CD4-positive, alpha-beta T cell treated with Interleukin-1 beta for 1 hour (primary cell): ENCODE results near the gene PRPH2.

Experiments
- DNase-seq, 2 donors: peaks; one replicate each; pipeline ENCODE4 v3.0.0-alpha.2; 2020 to 2022

The PRPH2 gene, protein sequence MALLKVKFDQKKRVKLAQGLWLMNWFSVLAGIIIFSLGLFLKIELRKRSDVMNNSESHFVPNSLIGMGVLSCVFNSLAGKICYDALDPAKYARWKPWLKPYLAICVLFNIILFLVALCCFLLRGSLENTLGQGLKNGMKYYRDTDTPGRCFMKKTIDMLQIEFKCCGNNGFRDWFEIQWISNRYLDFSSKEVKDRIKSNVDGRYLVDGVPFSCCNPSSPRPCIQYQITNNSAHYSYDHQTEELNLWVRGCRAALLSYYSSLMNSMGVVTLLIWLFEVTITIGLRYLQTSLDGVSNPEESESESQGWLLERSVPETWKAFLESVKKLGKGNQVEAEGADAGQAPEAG

DNA sequence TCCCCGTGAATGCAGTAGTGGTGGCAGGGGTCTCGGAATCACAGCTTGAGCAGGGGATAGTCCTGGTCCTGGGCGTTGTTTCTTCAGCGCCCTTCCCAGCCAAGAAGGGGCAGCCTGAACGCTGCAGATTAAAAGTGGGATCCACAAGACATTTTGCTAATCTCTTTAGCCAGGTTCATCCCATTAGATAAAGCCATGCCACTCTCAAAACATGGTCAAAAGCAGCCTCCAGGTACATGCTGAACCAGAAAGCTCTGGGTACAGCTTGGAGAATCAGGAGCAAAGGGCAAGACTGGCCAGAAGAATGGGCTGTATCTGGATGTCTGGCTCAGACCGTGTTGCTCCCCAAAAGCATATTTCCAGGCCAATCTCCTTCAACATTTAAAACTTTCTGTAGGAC lies at the start of gene PRPH2:
Gene PRPH2 (minus strand): TSS at position 101 of the 400 bp plus-strand sequence. CDS start 263 bp downstream, outside the sequence.
- no peak for DNase-seq

DNA sequence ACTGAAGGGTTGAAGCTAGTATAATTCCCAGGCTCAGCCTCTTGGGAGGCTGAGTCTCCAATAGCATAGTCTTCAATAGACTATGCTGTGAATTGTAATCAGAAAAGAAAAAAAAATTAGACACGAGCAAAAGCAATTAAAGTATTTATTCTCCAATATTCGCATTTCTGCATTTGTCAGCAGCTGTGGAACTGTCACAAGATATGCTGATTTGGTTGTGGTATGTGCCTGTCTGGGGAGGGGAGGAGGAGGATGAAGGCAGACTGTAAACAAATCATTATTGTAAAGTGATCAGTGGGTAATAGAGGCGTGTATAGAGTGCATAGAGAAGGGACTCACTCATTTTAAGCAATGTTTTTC lies 49.3 kb upstream of the PRPH2 start:
- peak; percentile 65 to 72 for DNase-seq

DNA sequence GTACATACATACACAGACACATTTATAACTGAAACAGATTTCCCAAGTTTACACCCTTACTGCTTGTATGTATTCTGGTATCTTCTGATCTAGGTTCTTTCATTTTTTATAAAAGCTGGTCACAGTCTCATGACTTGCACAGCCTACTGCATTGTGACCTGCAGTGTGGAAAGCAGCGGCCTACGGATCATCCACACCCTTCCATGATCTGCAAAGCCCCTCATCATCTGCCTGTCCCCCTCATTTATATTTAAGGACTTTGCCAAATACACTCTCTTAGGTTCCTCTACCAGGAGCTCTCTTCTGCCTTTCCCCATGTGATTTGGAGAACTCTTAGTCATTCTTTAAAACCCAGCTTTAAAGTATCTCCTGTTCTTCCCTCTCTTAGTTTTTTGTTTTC lies 47.4 kb upstream of the PRPH2 start:
- no peak for DNase-seq

DNA sequence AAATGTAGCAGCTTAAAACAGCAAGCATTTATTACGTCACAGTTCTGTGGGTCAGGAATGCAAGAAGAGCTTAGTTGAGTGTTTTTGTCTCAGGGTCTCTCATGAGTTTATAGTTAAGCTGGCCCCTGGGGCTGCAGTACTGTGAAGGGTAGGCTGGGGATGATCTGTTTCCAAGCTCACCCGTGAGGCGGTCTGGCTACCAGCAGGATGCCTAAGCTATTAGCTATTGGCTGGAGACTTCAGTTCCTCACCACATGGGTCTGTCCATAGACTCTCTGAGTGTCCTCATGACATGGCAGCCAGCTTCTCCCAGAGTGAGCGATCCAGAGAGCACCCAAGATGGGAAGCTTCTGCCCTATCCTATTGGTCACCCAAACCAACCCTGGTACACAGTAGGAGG lies 46.7 kb upstream of the PRPH2 start:
- DNase-seq = no peak

DNA sequence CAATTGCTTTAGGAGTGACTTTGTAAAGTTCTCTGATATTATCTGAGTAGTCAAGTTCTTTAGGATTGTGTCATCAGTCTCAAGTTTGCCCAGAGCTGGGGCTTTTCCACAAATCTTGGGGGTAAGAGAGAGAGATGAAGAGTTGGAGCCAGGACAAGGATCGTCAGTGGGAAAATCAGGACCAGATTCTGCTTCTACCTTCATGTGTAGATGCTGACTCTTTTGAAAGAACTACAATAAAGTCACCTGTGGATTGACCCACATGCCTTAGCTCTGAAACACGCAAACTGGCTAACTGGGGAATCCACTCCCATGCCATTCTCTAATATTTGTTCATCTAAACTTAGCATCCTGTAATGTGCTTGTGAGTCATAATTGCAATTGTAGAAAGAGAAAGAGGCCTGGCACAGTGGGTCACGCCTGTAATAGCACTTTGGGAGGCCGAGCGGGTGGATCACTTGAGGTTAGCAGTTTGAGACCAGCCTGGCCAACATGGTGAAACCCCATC lies 43.8 kb upstream of the PRPH2 start:
- DNase-seq = no peak

DNA sequence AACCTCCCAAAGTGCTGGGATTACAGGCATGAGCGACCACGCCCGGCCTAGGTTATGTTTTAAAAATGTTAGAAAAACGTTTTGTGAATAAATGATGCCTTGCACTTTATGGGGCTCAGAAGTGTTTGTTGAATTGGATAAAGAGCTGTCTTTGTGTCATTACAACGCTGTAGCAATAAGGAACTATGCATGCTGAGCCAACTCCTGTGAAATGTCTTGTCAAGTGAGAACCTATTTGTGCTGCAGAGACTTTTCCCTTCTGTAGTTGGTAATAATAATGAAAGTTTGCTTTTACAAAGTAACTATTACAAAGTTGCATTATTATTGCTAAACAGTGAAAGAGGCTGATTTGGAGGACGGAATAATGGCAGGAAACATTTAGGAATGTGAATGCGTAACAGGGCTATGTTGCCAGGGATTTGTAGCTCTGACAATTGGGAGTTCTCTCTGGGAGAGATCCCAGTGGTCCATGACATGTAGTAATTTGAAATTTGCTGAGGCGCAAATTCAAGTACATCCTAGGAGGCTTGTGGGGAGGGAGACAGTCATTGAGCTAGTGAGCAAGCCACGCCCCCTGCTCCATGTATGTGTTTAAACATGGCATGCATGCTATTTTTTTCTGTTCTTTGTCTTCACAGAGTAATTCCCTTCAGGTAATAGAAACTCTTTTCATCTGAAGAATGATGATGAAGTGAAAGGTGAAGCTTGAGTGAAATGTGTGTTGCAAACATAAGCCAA lies 42.7 kb upstream of the PRPH2 start:
- no peak for DNase-seq

DNA sequence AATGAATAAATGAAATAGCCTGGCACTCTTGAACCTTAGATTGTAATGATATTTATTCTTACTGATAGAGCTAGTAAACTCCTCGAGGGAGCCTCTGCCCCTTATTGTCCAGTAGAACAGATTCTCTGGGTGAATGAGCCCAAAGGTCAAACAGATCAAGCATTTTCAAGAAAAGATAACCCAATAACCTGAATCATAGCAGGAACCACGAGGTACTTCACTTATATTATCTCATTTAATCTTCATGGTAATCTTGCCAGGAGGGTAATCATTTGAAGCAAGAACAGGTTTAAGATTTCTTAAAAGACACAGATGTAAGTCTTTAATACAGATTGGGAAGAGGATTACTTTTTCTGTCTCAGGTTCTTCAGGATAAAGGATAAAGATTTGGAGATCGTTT lies 40.6 kb upstream of the PRPH2 start:
- no peak for DNase-seq

DNA sequence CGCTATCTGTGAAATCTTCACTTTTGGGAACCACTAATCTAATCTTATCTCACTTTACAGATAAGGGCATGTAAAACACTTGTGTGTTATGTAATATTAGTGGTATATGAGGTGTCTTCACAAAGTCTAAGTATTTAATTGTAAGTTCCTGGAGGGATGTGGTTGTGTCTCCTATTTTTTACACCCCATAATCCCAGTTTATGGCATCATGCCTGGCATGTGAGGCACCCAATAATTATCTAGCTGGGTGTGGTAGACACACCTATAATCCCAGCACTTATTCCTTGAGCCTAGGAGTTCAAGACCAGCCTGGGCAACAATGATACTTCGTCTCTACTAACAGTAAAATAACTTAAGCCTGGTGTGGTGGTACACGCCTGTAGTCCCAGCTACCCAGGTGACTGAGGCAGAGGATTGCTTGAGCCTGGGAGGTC lies 40.0 kb upstream of the PRPH2 start:
- no peak for DNase-seq

DNA sequence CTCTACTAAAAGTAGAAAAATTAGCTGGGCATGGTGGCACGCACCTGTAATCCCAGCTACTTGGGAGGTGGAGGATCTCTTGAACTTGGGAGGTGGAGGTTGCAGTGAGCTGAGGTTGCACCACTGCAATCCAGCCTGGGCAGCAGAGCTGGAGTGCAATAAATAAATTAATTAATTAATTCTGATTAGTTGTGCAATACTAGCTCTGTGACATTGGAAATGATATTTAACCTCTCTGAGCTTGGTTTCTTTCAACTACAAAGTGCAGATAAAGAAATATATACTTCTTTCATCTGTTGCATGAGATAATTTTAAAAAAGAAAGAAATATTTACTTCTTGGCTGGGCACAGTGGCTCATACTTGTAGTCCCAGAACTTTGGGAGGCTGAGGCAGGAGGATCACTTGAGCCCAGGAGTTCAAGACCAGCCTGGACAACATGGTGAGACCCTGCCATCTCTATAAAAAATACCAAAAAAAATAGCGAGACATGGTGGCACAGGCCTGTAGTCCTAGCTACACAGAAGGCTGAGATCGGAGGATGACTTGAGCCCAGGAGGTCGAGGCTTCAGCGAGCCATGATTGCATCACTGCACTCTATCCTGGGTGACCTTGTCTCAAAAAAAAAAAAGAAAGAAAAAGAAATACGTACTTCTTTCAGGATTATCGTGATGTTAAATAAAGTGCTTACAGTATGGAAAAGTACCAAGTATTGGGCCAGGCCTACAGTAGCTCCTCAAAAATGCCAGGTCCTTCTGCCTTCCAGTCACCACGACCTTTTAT lies 39.1 kb upstream of the PRPH2 start:
- DNase-seq = no peak

DNA sequence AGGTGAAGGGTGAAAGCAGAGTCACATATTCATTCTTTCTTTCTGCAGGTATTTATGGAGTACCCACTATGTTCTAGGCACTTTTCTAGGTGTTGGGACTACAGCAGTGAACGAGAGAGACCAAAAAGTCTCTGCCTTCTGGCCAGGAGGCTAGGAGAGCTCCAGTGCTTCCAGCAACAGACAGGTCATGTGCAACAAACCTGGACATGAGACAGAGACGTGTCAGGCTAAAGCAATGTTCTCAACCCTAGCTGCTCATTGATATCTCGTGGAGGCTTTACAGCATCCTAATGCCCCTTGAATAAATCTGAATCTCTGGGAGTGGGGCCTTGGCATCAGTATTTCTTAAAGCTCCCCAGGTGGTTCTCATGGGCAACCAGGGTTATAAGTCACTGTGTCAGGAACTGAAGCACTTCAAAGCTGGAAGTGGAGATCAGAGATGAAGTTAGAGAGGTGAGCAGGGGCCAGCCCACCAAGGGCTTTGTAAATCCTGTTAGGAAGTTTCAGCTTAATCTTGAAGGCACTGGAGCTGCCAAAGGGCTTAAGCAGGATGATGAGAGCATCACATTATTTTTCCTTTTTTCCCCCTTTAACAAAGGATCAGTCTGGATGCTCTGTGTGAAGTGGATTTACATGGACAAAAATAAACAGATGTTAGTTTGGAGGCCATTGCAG lies 36.5 kb upstream of the PRPH2 start:
- no peak for DNase-seq

DNA sequence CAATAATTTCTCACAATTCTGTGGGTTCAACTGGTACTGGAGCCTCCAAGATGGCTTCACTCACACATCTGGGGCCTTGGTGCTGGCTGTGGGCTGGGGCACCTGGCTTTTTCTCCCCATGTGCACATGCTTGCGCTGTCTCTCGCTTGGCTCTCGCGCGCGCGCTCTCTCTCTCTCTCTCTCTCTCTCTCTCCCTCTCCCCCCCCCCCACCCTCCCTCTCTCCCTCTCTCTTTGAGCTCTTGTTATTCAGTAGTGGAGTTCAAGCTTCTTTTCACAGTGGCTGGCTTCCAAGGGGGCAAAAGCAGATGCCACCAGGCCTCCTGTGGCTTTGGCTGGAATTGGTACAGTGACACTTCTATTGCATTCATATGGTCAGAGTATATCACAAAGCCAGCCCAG lies 34.3 kb upstream of the PRPH2 start:
- DNase-seq = no peak

DNA sequence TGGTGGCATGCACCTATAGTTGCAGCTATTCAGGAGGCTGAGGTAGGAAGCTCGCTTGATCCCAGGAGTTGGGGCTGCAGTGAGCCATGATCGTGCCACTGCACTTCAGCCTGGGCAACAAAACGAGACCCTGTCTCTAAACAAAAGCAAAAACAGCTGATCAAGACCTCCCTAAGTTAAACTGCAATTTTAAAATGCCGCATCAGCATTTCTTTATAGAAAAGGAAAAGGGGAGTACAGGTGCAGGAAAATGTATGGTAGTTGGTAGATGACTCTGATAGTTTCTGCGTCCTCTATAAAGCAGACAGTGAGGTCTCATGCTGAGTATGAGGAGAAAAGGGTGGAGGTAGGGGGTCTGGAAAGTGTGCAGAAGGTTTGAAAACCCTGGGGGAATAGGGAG lies 32.4 kb upstream of the PRPH2 start:
- no peak for DNase-seq

DNA sequence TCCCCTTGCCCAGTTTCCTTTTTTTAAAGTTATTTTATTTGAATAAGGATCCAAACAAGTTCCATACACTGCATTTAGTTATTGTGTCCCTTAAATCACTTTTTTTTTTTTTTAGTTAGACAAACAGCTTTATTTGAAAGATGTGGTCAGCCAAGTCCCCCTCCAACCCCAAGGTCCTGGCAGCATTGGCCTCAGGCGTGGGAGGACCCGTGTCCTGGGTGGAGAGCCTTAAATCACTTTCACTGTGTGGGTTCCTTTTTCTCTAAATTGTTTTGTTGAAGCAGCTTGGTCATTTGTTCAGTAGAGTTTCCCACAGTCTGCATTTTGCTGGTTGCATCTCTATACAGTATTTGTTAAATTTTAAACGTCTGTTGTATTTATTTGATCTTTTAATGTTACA lies 28.7 kb upstream of the PRPH2 start:
- no peak for DNase-seq

DNA sequence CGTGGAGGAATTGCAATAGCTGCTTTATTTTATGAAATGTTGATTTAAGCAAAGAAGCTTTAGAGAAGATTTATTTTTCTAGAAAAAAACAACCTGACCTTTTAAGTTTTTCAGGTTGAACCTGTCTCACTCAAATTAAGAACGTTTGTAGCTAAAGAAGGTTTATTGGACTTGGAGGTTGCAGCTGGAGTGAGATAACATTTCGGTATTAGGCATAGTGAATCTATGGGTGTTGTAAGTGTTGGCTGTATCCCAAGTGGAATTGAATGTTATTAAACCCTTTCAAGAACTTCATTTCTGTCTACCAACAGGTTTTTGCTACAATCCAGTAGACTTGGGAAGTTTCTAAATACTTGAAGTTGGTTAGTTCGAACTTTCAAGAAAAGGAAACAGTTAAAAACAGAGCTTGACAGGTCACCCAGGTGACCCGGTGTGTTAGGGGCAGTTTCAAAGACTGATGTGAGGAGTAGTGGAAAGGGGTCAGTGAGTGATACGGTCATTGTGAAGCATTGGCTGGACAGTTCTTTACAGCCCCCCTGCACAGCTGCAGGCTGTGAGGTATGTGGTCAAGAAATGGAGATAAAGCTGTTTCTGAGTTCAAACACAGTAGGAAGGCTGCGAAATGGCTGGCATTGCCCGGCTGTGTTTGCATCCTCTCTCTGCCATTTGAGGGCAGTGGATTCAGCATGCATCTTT lies 26.0 kb upstream of the PRPH2 start:
- no peak for DNase-seq

DNA sequence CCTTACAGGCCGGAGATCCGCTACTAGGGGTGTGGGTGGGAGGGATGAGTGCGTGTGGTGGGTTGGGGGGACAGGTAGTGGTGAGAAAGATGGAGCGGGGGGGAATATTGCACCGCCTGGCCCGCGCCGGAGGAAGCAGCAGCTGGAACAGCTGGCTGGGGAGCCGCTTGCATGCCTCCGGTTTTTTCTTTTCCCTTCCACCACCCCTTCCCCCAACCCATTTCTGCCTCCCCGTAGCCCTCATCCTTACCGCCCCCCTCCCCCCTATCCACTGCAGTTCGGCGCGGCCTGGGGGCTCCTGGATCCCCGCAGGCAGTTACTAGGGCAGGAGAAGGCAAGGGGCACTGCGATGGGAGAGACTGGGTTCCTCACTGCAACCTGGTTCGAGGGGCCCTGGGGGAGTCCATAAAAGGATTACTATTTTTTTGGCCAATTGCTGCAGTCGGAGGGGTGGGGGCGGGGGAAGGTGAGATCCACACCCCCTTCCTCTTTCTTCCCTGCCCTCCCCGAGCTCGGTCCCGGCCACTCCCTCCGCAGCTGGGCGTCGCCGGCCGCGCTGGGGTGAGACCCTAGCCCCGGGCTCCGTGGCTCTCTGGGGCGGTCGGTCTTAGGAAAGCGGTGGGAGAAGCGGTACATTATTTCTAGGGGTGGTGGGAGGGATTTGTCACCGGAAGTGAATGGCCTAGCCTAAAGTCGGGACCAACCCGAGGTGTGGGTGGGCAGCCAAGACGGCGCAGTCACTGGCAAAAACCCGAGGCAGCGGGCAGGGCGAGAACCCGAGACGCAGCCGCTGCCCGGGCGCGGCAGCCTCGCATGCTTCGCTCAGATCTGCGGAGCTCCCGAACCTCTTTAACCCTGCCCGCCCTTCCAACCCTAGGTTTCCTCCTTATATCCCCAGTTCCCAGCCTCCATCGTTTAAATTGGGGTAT lies 24.3 kb upstream of the PRPH2 start:
- DNase-seq = peak; percentile 88 to 89

DNA sequence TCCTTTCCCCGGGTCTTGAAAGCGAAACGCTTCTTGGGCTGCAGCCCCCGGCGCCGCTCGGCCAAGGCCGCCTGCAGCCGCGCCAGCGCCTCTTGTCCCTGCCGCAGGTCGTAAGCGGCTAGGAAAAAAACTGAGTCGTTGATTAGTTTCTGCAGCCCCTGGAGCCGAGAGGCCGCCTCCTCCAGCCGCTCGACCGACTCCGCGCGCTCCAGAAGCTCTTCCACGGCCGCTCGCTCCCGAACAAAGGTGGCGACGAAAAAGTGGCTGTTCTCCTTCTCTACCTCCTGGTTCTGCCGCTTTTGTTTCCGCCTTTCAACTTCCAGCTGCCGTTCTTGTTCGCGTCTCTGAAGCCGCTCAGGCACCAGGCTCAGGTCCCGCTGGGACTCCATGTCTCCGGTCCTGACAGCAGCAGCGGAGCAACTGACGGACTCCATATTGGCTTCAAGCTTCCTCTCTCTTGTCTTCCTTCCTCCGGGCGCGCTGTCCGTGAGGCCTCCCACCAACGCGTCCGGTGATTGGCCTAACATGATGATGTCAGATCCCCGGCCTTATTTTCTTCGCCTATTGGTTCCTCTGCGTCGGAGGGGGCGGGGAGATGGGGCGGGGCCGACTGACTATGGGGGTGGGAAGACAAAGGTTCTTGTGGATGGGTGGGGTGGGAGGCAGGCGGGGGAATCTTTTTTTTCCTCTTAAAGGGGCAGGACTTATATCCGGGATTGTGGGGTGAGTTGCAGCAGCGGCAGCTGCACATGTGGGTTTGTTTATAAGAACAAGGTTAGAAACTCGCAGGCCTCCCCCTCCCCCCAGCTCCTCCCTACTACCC lies 23.5 kb upstream of the PRPH2 start, which contains the start of gene TBCC:
Gene TBCC (minus strand): TSS at position 464 of the 823 bp plus-strand sequence. CDS start 30 bp downstream, at position 434.
- DNase-seq = peak; percentile 97

DNA sequence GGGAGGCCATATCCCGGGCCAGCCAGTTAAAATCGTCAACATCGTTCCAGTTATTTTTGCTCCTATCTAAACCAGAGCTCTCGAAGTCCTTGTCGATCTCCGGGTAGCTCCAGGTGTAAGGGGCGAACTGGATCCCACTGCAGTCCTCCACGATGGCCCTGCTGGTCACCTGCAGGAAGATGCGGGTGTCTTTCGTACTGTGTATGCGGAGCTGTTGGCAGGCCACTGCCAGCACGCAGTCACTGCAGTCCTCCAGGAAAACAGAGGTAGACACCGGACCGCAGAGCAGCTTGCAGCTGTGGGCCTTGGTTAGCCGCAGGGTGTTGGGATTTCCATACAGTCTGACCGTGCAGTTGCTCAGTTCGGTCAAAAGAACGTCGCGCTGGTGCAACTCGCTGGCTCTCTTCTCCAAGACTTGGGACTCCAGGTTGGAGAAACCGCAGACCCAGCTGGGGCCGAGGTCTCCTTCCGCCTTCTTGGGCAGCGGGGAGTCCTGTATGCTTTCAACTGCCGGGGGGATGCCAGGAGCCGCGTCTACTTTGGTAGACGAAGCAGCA lies 22.8 kb upstream of the PRPH2 start:
- DNase-seq = peak; percentile 39 to 44

DNA sequence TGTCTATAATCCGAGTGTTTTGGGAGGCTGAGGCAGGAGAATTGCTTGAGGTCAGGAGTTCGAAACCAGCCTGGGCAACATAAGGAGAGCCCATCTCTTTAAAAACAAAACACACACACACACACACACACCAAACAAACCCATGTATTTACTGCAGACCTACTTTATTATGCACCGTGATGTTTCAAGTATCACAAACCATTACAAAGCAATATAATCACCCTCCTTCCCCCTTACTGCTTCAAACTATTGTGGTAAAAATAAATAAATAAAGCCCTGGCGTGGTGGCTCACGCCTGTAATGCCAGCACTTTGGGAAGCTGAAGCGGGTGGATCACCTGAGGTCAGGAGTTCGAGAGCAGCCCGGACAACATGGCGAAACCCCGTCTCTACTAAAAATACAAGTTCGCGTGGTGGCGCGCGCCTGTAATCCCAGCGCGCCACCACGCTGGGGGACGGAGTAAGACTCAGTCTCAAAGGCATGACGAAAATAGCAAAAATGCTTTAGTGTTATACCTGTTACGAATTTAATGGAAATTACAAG lies 22.0 kb upstream of the PRPH2 start:
- DNase-seq = no peak
